SIG-M5 treated with dmso at 0.1 percent for 504 hours (cell line): Measurements from ENCODE around the gene SPATA2.

Experiments
- DNase-seq: peaks from one replicate; lab custom pipeline; 2025; ENCODE audit not compliant: unreplicated experiment; lab: John Stamatoyannopoulos, UW

SPATA2 gene

GRCh38 chr20:49936153-49937026 lies 21.1 kb upstream of the SPATA2 start, which contains the start of gene RNF114:
RNF114 (plus strand) TSS chr20:49936397; CDS start chr20:49936413, 16 bp downstream.
- peak; percentile 93 for DNase-seq

GRCh38 chr20:49935746-49936152 lies 20.4 kb upstream of the SPATA2 start:
- DNase-seq: no peak

GRCh38 chr20:49929142-49929494 lies 13.8 kb upstream of the SPATA2 start:
- DNase-seq: no peak

- peak; percentile 91 for DNase-seq
These were observed 13.2 kb upstream of the SPATA2 start for GRCh38 chr20:49928411-49929141.

GRCh38 chr20:49925901-49926454 lies 10.6 kb upstream of the SPATA2 start:
- DNase-seq: peak; percentile 36

- DNase-seq: no peak
These were observed 8.9 kb upstream of the SPATA2 start for GRCh38 chr20:49924247-49924646.

GRCh38 chr20:49919461-49919860 lies 4.1 kb upstream of the SPATA2 start:
- DNase-seq: no peak

- no peak for DNase-seq
These were observed 3.7 kb upstream of the SPATA2 start for GRCh38 chr20:49919009-49919408.

GRCh38 chr20:49918446-49918845 lies 3.1 kb upstream of the SPATA2 start:
- no peak for DNase-seq

- DNase-seq: peak; percentile 72
These were observed 1.0 kb upstream of the SPATA2 start for GRCh38 chr20:49916146-49917002.

- DNase-seq: no peak
These were observed 280 bp downstream of the SPATA2 start for GRCh38 chr20:49915118-49915379.

- peak; percentile 44 for DNase-seq
These were observed 815 bp downstream of the SPATA2 start for GRCh38 chr20:49914310-49915117.

GRCh38 chr20:49913399-49914047 lies 1.8 kb downstream of the SPATA2 start:
- no peak for DNase-seq

- DNase-seq: no peak
These were observed 5.0 kb downstream of the SPATA2 start for GRCh38 chr20:49910340-49910706.

- peak; percentile 28 for DNase-seq
These were observed 5.6 kb downstream of the SPATA2 start for GRCh38 chr20:49909499-49910339.

- DNase-seq: no peak
These were observed 7.1 kb downstream of the SPATA2 start for GRCh38 chr20:49908258-49908565.

- DNase-seq: no peak
These were observed 7.7 kb downstream of the SPATA2 start for GRCh38 chr20:49907405-49908257.

- DNase-seq: no peak
These were observed 8.6 kb downstream of the SPATA2 start for GRCh38 chr20:49906615-49907154.
